ENCODE measurements around the gene KRT33A.

DNA sequence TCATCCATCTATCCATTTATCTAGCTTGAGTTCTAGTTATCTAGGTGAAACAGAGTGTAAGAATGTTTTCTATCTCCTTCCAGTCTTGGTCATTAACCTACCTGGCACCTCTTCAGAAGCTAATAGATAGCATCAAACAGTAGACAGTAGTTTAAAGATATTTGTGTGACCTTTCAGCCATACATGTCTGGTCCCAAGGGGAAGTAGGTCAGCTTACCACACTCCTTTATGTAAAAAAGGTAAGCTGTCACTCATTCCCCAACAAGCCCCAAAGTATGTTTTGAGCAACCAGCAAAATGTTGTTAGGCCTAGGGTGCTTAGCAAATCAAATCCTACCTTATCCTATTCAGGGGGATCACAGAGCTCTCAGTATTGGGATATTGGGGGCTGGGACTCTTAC is 15.4 kb upstream of the KRT33A start:
- TF ChIP-seq, protein P1, sequence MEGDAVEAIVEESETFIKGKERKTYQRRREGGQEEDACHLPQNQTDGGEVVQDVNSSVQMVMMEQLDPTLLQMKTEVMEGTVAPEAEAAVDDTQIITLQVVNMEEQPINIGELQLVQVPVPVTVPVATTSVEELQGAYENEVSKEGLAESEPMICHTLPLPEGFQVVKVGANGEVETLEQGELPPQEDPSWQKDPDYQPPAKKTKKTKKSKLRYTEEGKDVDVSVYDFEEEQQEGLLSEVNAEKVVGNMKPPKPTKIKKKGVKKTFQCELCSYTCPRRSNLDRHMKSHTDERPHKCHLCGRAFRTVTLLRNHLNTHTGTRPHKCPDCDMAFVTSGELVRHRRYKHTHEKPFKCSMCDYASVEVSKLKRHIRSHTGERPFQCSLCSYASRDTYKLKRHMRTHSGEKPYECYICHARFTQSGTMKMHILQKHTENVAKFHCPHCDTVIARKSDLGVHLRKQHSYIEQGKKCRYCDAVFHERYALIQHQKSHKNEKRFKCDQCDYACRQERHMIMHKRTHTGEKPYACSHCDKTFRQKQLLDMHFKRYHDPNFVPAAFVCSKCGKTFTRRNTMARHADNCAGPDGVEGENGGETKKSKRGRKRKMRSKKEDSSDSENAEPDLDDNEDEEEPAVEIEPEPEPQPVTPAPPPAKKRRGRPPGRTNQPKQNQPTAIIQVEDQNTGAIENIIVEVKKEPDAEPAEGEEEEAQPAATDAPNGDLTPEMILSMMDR (IDR thresholded peaks at IDR 0.05) = no peak
- no peak for TF ChIP-seq POLR2A (IDR thresholded peaks at IDR 0.05)
